ENCODE results near the gene FAM107B. TPM values are rescaled to one million over a fixed set of nuclear protein-coding genes. Genes with fewer than 3 reads are reported as not detected.

The FAM107B gene
- total and polyA plus RNA-seq, 10 of the 15 experiments (the other 5 are each of a cell fraction or from before 2014, with no cell fraction given): 22.9 to 162 (median 86.6) TPM

- peak; percentile 62 for ATAC-seq
- TF ChIP-seq JUND (IDR thresholded peaks at IDR 0.05; ENCODE audit: low read depth, low read length): peak; percentile 18; the same call in 1 of the 2 replicates
- no peak for TF ChIP-seq RB1 (IDR thresholded peaks at IDR 0.05; ENCODE audit: borderline replicate concordance)
- TF ChIP-seq SREBF2 (IDR thresholded peaks at IDR 0.05; ENCODE audit: low read length): no peak
- TF ChIP-seq FOS (IDR thresholded peaks at IDR 0.05; ENCODE audit: borderline replicate concordance, extremely low read depth, insufficient read length): no peak
- TF ChIP-seq NBN (IDR thresholded peaks at IDR 0.05): peak; percentile 54; the same call in 1 of the 2 replicates
- TF ChIP-seq YY1 (IDR thresholded peaks at IDR 0.05; ENCODE audit: low read depth, low read length): 0 out of 2 replicates have a peak, but pooled peaks have one; percentile 31
- no peak for TF ChIP-seq IRF3 (IDR thresholded peaks at IDR 0.05)
- peak; percentile 65 to 78; a peak in 2 of 4 replicates for TF ChIP-seq EP300 (IDR thresholded peaks at IDR 0.05; ENCODE audit: borderline replicate concordance in 1 of 2, control insufficient read depth in 1 of 2, low read depth in 2 of 2, low read length in 2 of 2)
- no peak for TF ChIP-seq RAD21 (IDR thresholded peaks at IDR 0.05; ENCODE audit: insufficient read depth, low read depth, low read length)
- TF ChIP-seq HDGF (IDR thresholded peaks at IDR 0.05): 0 out of 2 replicates have a peak, but pooled peaks have one; percentile 40
- 0 out of 2 replicates have a peak, but pooled peaks have one; percentile 65 for TF ChIP-seq ZNF217 (IDR thresholded peaks at IDR 0.05)
- TF ChIP-seq GABPA (IDR thresholded peaks at IDR 0.05; ENCODE audit: low read depth): no peak
- no peak for TF ChIP-seq POLR2AphosphoS2 (IDR thresholded peaks at IDR 0.05; ENCODE audit: low read depth, low read length)
- no peak for TF ChIP-seq ZBTB33 (IDR thresholded peaks at IDR 0.05)
- peak; percentile 83 to 89 for TF ChIP-seq IKZF2 (IDR thresholded peaks at IDR 0.05)
- TF ChIP-seq, protein P1, sequence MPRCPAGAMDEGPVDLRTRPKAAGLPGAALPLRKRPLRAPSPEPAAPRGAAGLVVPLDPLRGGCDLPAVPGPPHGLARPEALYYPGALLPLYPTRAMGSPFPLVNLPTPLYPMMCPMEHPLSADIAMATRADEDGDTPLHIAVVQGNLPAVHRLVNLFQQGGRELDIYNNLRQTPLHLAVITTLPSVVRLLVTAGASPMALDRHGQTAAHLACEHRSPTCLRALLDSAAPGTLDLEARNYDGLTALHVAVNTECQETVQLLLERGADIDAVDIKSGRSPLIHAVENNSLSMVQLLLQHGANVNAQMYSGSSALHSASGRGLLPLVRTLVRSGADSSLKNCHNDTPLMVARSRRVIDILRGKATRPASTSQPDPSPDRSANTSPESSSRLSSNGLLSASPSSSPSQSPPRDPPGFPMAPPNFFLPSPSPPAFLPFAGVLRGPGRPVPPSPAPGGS (IDR thresholded peaks at IDR 0.05; ENCODE audit: borderline replicate concordance, insufficient read depth, low read depth, low read length, poor library complexity, severe bottlenecking): no peak
- 0 out of 4 replicates have a peak, but pooled peaks of 1 of the 2 experiments have one; percentile 40 for TF ChIP-seq BHLHE40 (IDR thresholded peaks at IDR 0.05; ENCODE audit: borderline replicate concordance in 1 of 2, low read depth in 2 of 2, low read length in 1 of 2)
- TF ChIP-seq JUNB (IDR thresholded peaks at IDR 0.05): 0 out of 2 replicates have a peak, but pooled peaks have one; percentile 52
- TF ChIP-seq MEF2A (IDR thresholded peaks at IDR 0.05; ENCODE audit: insufficient read depth, low read depth, low read length): peak; percentile 95
Measured at GRCh38 chr10:14740684-14741247, 33.9 kb downstream of the FAM107B start.

More at GRCh38 chr10:14740684-14741247, 33.9 kb downstream of the FAM107B start:
- in situ Hi-C loops (cut with MboI) (loop anchor here (5.0 kb wide), 2 partner anchors 78 to 133 kb away; no protein-coding TSS in a partner anchor), intact Hi-C loops (cut with micrococcal nuclease; ENCODE audit: unreplicated experiment) (no loop called here)
- FAIRE-seq: no peak
- Histone ChIP-seq H3K4me1 (ENCODE audit: control insufficient read depth, insufficient read depth, low read length) (peaks cover 45% of the 10 kb centered on the region), H3K36me3 (ENCODE audit: control insufficient read depth in 2 of 2, insufficient read depth in 2 of 2, low read length in 1 of 2) (no peaks in the 10 kb centered on the region), H3K4me2 (ENCODE audit: control insufficient read depth, insufficient read depth) (peak overlapping the region; percentile 57; the same call in 1 of the 2 replicates), H3K27ac (ENCODE audit: control insufficient read depth, insufficient read depth) (peak overlapping the region; percentile 62), H3K4me3 (no peak overlapping the region), H3K27me3 (replicated peaks in 1 of 2; ENCODE audit: control insufficient read depth in 2 of 2, insufficient read depth in 2 of 2, low read length in 1 of 2) (no peaks in the 10 kb centered on the region), H3K9ac (ENCODE audit: control insufficient read depth, insufficient read depth, low read length) (peak overlapping the region; percentile 49), H4K20me1 (ENCODE audit: control insufficient read depth, insufficient read depth) (no peaks in the 10 kb centered on the region), H3K79me2 (ENCODE audit: control insufficient read depth, insufficient read depth, low read length) (no peaks in the 10 kb centered on the region), H3K9me3 (replicated peaks; ENCODE audit: control insufficient read depth, insufficient read depth, low read length) (no peaks in the 10 kb centered on the region; the same call in 2 of the 3 replicates), H2AFZ (ENCODE audit: control insufficient read depth, low read depth, low read length) (peak overlapping the region; percentile 54)
- CTCF ChIA-PET: interaction anchor here (0.9 to 1.3 kb wide), 6 partner anchors 10 to 203 kb away, joined by 3 to 4 read pairs (median 4); no protein-coding TSS in a partner anchor
- RAD21 ChIA-PET (ENCODE audit: unreplicated experiment): interaction anchor here (0.6 to 1.6 kb wide), 14 partner anchors 11 to 211 kb away, joined by 3 to 9 read pairs (median 4); partner anchors contain the start of genes CDNF, HSPA14 and MSANTD7
- POLR2A ChIA-PET: interaction anchor here (0.6 to 1.1 kb wide), 7 partner anchors 8 to 197 kb away, joined by 3 to 6 read pairs (median 4); no protein-coding TSS in a partner anchor
- SMC1A ChIA-PET (ENCODE audit: uncharacterized antibody, unreplicated experiment): interaction anchor here (0.7 to 2.4 kb wide), 15 partner anchors 9 to 194 kb away, joined by 3 to 11 read pairs (median 3); no protein-coding TSS in a partner anchor
- no TSS peak for BruUV-seq (replicated peaks)
- DNase-seq (ENCODE audit: low read depth, low spot score): no peak
- WGBS (ENCODE audit: insufficient coverage, insufficient replicate concordance, low lambda C conversion rate, missing lambda C conversion rate): 5% methylated on average over 3 of the region's 3 CpGs

Data from GM12878 (cell line).